GM12865 (cell line): ENCODE data around the gene SLC17A3.

Experiments used
- DNase-seq: peaks from one replicate; pipeline ENCODE4 v3.0.0; 2010; ENCODE audit warnings: low read depth
- H3K4me3 ChIP-seq: 2 replicates; pipeline ENCODE4 v1.5.1; 2011; ENCODE audit warnings: mild to moderate bottlenecking, low read depth, low read length, control low read depth
- CTCF ChIP-seq: IDR thresholded peaks from 2 replicates; pipeline ENCODE4 v1.5.1; 2011; ENCODE audit warnings: low read length, control low read depth, low read depth, inconsistent platforms; ENCODE audit not compliant: insufficient read depth; ENCODE audit errors: missing control alignments

The SLC17A3 gene

GRCh38 chr6:25892877-25893276, 18.8 kb upstream of the SLC17A3 start:
- no peak for TF ChIP-seq CTCF

GRCh38 chr6:25889877-25890853, 16.1 kb upstream of the SLC17A3 start:
- peak; percentile 14 for DNase-seq
- H3K4me3 ChIP-seq = no peak overlapping the region
- TF ChIP-seq CTCF = peak; percentile 28

More at GRCh38 chr6:25892877-25893276, 18.8 kb upstream of the SLC17A3 start:
- no peak overlapping the region for H3K4me3 ChIP-seq
- DNase-seq = no peak

GRCh38 chr6:25888626-25889025, 14.6 kb upstream of the SLC17A3 start:
- DNase-seq = no peak
- H3K4me3 ChIP-seq = no peak overlapping the region
- no peak for TF ChIP-seq CTCF

GRCh38 chr6:25886066-25886465, 12.0 kb upstream of the SLC17A3 start:
- DNase-seq = no peak
- no peak overlapping the region for H3K4me3 ChIP-seq
- no peak for TF ChIP-seq CTCF

- TF ChIP-seq CTCF = no peak
- DNase-seq = no peak
- no peak overlapping the region for H3K4me3 ChIP-seq
Measured at GRCh38 chr6:25883991-25884390, 9.9 kb upstream of the SLC17A3 start.

GRCh38 chr6:25883536-25883935, 9.5 kb upstream of the SLC17A3 start:
- no peak for TF ChIP-seq CTCF
- no peak for DNase-seq

More at GRCh38 chr6:25883536-25883935, 9.5 kb upstream of the SLC17A3 start:
- H3K4me3 ChIP-seq = no peak overlapping the region
